Renal cortex interstitium (tissue), 11 donors: ENCODE data around the gene RNF135. TPM values are rescaled to one million over a fixed set of nuclear protein-coding genes. Genes with fewer than 3 reads are reported as not detected.
"Not testable (repeated sequence)": the region's sequence is repeated elsewhere in the genome, so short reads cannot be mapped to it uniquely, and the experiment has no call there.

Experiments used
- DNase-seq, 11 donors: peaks; one replicate each; pipeline ENCODE4 v3.0.0-alpha.2; 2013; ENCODE audit warnings: low read depth in 9 of 11, low spot score in 4 of 11; ENCODE audit errors: extremely low read depth in 1 of 11
- polyA plus RNA-seq, 3 donors: library from polyadenylated mRNA; unstranded; fragments of 120-200 nt; gene quantifications; one replicate each; pipeline ENCODE4 v1.2.1, GENCODE V29; 2013; ENCODE audit not compliant: insufficient read length in 3 of 3

The RNF135 gene
- polyA plus RNA-seq, 3 donors: 17.7 to 19.3 (median 17.8) TPM

DNA sequence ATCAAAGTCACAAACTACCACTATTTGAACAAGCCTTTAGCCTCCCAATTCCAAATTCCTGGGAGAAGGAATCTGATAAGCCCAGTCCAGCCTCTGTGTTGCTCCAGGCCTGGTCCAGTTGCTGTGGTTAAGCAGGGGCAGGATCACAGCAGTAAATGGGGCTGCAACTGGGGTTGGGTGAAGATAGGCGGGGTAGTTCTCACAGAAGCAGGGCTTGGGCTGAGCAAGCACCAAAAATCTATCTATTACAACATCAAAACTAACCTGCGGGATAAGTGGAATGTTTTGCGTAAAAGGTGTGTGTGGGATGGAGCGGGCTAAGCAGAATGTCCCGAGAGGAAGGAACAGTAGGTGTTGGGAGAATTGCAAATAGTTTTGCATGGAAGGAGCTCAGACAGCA, 23.0 kb upstream of the RNF135 start:
- no peak for DNase-seq

DNA sequence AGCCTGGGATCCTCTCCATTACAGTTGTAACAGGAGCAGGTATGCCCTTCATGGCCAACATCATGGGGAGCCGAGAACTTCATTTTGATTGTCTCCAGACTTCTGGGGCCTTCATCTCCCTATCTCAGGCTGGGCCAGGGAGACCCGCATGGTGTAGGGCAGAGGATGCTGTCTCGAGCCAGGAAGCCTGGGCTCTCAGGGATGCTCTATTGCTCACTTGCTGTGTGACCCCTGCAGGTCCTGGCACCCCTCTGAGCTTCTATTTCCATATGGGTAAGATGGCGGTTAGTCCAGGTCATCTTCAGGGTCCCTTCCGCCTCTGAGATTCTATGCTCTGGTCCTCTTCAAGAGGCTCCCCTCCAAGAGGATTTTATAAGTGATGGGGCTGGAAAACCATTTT, 20.6 kb upstream of the RNF135 start:
- DNase-seq: no peak

DNA sequence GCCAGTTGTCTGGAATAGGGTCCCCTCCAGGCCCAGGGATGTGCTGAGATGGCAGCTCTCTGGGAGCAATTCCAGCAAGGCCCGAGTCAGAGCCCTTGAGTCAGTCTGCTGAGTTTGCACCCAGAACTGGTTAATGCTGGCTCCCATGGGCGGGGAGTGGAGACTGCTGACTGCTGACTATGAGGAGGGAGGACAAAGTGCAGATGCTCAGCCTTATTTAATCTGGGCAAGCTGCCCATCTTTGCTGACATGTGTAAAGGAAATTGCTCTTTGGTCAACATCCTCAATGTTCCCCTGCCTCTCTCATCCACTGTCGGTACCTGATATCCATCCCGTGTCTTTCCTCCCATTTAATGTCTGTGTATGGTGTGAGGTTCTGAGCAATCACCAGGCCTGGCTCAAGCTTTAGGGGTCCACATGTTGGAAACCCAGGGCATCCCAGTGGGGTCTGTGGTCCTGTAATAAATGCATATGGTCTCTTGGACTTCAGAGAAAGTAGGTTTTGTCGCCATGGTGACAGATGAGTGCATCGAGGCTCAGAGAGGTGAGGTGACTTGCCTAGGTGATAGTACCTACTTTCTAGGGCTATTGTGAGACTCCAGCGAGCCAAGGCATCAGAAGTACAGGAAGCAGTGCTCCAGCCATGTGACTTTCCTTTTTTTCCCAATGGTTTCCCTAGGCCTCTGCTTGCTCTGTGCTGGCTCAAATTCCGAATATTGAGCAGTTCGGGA, 20.0 kb upstream of the RNF135 start:
- DNase-seq: peak in 8 of 11 donors; percentile 29 to 79 (median 44)

DNA sequence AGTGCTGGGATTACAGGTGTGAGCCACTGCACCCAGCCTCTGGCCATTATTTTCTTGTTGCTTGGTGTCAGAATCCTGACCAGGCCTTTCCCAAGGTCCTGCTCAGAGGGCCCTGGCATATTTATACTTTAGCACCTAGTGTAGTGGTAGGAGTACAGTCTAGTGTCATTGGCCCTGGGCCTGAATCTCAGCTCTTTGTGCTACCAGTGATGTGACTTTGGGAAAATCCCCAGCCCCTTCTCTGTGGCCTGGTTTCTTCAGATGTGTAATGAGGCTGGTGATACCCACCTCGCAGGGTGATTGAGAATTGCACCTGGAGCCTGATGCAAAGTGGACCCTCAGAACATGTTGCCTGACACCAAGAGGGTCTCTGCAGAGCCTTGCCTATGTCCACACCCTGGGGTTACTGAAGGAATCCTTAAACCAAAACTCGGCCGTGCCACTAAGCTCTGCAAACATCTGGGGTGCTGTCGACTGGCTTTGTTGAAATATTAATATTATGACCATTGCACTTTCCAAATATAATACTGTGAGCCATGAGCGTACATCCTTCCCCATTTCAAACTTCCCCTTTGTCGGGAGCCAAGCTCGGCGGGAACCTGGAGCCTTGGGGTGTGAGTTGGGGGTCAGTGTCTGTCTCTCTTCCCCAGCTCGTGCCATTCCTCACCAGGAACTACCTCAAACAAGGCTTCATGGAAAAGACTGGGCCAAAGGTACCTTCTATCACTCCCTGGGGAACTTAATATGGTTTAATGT, 18.0 kb upstream of the RNF135 start:
- no peak for DNase-seq

DNA sequence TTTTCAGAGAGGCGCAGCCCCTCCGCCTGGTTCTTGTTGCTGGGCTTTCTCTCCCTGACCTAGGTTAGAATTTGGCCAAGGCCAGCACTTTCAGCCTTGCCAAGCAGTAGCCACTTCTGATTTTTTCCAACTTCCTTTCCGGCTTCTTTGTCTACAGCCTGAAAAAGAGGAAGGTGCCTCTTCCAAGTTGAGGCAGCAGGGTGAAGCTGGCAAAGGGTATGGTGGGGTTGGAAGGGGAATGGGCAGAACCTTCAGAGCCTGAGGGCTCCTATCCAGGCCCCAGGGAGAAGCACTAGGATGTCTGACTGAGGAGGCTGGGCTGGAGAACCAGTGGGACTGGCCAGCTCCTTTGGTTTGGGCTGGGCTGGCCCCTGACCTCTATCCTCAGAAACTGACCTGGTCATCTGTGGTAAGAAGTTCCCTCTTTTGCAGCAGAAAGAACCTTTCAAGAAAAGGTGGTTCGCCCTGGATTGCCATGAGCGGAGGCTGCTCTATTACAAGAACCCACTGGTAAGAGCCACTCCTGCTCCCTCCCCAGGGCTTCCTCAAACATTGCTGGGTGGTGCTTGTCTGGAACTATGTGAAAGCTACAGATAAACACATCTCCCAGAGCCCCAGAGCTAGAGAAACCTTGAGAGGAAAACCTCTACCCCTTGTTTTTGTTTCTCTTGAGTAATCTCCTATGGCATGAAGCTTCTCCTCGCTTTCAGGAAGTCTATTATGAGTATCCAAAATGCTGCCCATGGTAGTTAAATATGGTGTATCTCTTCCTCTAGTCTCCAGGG, 16.6 kb upstream of the RNF135 start:
- no peak for DNase-seq

DNA sequence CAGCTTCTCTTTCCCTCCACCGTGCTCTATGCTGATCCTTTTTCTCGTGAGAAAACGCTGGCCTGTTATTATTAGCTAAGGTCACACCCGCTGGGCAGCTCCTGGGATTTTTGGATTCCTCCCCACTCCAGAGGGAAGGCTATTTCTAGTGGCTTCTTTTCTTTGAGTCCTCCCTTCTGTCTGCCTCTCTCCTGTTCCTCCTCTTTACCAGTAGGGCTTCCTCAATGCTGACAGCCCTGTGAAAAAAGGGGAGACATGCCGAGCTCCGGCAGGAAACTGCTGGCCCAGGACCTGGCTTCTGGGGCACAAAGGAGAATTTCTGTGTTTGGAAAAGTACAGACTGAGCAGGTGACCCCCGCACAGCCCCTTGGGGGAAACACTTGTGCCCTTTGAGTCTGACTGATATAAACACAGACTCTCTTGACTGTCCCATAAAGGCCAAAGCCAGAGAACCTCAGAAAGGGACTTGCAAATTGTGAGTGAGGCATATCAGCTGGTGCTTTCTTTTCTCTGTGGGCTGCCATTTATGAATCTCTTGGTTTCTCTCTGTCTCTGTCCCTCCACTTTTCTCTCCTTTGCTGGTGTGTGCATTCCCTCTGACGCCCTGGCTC, 14.0 kb upstream of the RNF135 start:
- peak in 1 of 11 donors; percentile 5 for DNase-seq

DNA sequence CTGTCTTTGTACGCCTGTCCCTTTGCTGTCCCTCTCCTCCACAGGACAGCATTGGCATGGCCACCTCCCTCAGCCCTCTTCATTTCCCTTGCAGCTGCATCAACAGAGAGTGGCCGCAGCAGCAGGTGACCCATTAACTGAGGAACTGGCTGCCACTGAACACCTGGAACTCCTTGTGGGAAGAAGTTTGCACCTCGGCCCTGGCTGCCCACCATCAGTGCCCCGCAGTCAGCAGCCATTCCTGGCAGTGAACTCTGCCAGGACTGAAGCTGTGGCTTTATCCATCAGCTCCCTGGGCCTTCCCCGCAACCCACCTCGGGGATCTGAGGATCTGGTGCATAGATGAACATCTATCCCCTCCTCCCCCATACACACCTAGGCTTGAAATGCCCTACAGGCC, 13.1 kb upstream of the RNF135 start:
- no peak for DNase-seq

DNA sequence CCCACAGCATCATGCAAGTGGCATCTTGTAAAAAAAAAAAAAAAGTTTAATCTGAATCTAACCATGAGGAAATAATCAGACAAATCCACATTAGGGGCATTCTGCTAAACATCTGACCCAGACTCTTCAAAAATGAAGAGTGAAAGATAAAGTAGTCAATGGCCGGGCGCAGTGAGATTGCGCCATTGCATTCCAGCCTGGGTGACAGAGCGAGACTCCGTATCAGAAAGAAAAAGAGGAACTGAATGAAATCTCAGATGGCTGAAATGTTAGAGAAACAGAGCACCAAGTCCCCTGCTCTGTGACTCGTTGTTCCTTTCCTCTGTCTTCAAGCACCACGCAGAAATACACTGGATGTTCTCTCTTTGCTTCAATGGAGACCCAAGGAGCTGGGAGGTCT, 12.7 kb upstream of the RNF135 start:
- no peak for DNase-seq

DNA sequence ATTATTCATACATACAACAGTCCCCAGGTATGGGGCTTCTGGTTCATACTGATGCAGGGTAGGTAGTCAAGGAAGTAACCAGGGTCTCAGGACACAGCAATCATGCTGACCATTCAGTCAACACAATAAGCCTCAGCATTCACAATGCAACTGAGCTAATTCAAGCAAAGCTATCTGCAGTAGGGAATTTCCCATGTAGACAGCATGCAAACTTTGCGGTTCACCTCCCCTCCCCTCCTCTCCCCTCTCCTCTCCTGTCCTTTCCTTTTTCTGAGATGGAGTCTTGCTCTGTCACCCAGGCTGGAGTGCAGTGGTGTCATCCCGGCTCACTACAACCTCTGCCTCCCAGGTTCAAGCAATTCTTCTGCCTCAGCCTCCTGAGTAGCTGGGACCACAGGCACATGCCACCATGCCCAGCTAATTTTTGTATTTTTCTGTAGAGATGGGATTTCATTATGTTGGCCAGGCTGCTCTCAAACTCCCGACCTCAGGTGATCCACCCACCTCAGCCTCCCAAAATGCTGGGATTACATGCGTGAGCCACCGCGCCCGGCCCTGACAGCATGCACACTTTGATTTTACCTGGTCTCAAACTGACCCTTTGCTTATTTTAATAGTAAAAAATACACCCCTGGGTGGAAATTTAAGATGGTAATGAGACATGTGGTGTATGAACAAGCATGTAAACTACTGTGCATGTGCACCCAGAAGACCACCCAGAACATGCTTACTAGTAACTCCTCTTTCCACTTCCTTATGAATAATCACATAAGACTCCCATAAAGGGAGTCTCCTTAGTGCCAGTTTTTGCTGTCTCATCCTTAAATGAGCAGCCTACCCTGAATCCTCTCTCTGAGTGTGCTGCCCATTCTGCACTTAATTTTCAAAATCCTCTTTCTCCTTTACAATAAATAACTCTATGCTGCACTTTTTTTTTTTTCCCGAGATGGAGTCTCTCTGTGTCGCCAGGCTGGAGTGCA, 9.3 kb upstream of the RNF135 start:
- DNase-seq: no peak

DNA sequence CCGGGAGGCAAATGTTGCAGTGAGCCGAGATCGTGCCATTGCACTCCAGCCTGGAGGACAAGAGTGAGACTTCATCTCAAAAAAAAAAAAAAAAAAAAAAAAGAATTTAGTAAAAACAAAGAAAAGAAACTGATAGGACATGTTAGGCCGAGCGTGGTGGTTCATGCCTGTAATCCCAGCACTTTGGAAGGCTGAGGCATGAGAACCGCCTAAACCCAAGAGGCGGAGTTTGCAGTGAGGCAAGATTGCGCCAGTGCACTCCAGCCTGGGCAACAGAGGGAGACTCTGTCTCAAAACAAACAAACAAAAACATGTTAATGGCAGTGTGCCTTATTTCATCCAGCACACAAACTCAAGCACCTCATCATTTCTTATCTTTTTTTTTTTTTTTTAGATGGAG, 6.5 kb upstream of the RNF135 start:
- not testable (repeated sequence) for DNase-seq

DNA sequence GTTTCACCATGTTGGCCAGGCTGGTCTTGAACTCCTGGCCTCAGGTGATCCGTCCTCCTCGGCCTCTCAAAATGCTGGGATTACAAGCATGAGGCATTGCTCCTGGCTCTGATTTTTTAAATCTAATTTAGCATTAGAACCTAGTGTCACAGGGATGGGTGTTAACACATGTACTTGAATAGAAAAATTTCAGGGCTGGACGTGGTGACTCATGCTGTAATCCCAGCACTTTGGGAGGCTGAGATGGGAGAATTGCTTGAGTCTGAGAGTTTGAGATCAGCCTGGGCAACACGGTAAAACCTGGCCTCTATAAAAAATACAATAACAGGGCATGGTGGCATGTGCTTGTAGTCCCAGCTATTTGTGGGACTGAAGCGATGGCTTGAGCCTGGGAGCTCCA, 6.0 kb upstream of the RNF135 start:
- no peak for DNase-seq

DNA sequence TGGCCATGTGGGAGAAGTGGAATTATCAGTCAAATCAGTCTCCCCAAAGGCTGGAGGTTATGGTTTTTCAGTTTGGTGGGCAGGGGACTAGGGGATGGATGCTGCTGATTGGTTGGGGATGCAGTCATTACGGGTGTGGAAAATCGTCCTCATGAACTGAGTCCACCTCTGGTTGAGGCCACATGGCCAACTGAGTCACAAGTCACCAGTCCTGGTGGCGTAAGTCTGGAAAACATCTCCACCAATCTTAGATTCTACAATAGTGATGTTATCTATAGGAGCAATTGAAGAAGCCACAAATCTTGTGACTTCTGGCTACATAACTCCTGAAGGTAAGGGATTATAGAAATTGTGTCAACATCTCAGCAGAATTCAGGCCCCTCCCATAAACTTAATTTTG, 5.2 kb upstream of the RNF135 start:
- DNase-seq: no peak

DNA sequence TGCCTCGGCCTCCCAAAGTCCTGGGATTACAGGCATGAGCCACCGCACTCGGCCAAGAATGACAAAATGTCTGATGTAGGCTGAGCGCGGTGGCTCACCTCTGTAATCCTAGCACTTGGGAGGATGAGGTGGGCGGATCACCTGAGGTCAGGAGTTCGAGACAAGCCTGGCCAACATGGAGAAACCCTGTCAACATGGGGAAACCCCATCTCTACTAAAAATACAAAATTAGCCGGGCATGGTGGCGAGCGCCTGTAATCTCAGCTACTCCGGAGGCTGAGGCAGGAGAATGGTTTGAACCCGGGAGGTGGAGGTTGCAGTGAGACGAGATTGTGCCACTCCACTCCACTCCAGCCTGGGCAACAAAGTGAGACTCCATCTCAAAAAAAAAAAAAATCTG, 2.9 kb upstream of the RNF135 start:
- DNase-seq: not testable (repeated sequence)

DNA sequence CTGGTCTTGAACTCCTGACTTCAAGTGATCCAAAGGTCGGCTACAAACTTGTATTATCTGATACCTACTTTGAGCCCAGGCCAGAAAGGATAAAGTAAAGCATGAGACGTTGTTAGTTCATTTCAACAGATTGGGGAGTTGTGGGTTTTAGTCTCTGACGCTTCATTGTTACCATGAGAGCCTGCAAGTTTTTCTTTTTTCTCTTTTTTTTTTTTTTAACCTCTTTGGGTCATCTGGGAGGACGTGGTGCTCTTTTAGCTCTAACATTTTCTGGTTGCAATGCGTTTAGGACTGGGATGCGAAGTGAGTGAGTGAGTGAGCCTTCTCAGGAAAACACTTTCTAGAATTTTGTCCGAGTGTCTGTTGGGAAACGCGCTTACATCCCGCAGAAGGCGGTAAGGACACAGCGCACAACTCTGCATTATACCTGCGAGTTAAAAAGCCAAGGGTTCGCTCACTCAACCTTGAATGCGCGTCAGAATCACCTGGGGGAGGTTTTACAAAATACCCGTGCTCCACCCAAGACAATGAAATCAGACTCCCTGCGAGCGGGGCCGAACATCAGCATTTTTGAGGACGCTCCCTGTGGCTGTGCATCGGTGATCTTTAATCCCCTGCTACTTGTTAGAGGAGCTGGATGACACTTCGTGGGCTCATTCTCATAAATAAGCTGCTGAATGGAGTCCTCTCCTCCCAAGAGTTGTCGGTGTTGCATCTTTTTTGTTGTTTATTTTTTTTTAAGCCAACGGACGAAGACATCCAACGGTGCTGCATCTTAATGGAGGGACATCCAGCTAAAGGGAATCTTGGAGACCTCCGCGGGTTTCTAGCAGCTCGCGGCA, 629 bp upstream of the RNF135 start:
- DNase-seq: peak in 7 of 11 donors; percentile 15 to 65 (median 46)

DNA sequence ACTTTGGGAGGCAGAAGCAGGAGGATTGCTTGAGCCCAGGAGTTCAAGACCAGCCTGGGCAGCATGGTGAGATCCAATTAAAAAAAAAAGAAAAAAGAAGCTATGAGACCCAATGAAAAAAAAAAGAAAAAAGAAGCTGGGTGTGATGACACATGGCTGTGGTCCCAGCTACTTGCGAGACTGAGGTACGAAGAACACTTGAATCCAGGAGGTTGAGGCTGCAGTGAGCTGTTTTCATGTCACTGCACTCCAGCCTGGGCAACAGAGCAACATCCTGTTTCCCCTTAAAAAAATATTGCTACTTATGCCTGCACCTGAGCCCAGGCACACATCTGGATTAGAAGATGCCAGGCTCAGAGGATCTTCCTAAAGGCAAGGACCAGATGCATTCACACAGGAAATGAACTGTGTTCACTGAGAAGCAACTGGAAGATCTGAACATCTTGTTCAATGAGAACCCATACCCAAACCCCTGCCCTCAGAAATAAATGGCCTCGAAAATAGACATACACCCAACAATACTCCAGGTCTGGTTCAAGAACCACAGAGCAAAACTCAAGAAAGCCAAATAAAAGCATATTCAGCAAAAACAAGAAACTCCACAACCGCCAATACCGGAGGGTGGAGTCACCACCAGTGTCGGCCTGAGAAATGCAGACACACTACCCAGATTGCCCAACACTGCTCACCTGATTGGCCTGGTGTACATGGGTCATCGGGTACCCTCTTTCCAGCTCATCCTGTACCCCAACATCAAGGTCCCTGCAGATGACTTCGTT, 4.4 kb downstream of the RNF135 start:
- no peak for DNase-seq

DNA sequence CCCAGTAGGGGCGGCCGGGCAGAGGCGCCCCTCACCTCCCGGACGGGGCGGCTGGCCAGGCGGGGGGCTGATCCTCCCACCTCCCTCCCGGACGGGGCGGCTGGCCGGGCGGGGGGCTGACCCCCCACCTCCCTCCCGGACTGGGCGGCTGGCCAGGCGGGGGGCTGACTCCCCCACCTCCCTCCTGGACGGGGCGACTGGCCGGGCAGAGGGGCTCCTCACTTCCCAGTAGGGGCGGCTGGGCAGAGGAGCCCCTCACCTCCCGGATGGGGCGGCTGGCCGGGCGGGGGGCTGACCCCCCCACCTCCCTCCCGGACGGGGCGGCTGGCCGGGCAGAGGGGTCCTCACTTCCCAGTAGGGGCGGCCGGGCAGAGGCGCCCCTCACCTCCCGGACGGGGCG, 9.1 kb downstream of the RNF135 start:
- DNase-seq: not testable (repeated sequence)
